SKM-1 treated with dmso at 0.1 percent for 144 hours (cell line): ENCODE measurements around the gene JPH3.
"Not testable (repeated sequence)": the region's sequence is repeated elsewhere in the genome, so short reads cannot be mapped to it uniquely, and the experiment has no call there.

Source experiments
- DNase-seq: peaks from one replicate; lab custom pipeline; 2025; ENCODE audit not compliant: unreplicated experiment; lab: John Stamatoyannopoulos, UW

Gene JPH3

GRCh38 chr16:87708881-87709638 lies 106.8 kb downstream of the JPH3 start:
- DNase-seq: no peak

- DNase-seq: no peak
Observed at GRCh38 chr16:87709677-87710076, 107.4 kb downstream of the JPH3 start.

- DNase-seq: no peak
Observed at GRCh38 chr16:87710887-87711286, 108.6 kb downstream of the JPH3 start.

GRCh38 chr16:87712184-87712762 lies 110.0 kb downstream of the JPH3 start:
- no peak for DNase-seq

GRCh38 chr16:87713451-87714229 lies 111.3 kb downstream of the JPH3 start:
- no peak for DNase-seq

GRCh38 chr16:87715231-87715630 lies 112.9 kb downstream of the JPH3 start:
- no peak for DNase-seq

- DNase-seq: no peak
Observed at GRCh38 chr16:87715658-87716057, 113.3 kb downstream of the JPH3 start.

- DNase-seq: not testable (repeated sequence)
Observed at GRCh38 chr16:87718831-87719230, 116.5 kb downstream of the JPH3 start.

- no peak for DNase-seq
Observed at GRCh38 chr16:87720446-87720845, 118.1 kb downstream of the JPH3 start.

GRCh38 chr16:87721622-87722585 lies 119.6 kb downstream of the JPH3 start:
- DNase-seq: no peak

GRCh38 chr16:87722590-87723225 lies 120.4 kb downstream of the JPH3 start:
- DNase-seq: no peak

- no peak for DNase-seq
Observed at GRCh38 chr16:87723226-87723623, 120.9 kb downstream of the JPH3 start.

GRCh38 chr16:87724490-87725291 lies 122.4 kb downstream of the JPH3 start:
- no peak for DNase-seq

GRCh38 chr16:87725596-87726235 lies 123.4 kb downstream of the JPH3 start:
- no peak for DNase-seq

- not testable (repeated sequence) for DNase-seq
Observed at GRCh38 chr16:87726577-87726976, 124.3 kb downstream of the JPH3 start.

- no peak for DNase-seq
Observed at GRCh38 chr16:87727346-87727745, 125.0 kb downstream of the JPH3 start.

GRCh38 chr16:87728026-87728425 lies 125.7 kb downstream of the JPH3 start:
- no peak for DNase-seq

- no peak for DNase-seq
Observed at GRCh38 chr16:87729266-87729954, 127.1 kb downstream of the JPH3 start.
